ENCODE results near the gene CFAP298.
A peak's percentile ranks its signal among the peaks of the same experiment; 100 is the strongest.

The CFAP298 gene

DNA sequence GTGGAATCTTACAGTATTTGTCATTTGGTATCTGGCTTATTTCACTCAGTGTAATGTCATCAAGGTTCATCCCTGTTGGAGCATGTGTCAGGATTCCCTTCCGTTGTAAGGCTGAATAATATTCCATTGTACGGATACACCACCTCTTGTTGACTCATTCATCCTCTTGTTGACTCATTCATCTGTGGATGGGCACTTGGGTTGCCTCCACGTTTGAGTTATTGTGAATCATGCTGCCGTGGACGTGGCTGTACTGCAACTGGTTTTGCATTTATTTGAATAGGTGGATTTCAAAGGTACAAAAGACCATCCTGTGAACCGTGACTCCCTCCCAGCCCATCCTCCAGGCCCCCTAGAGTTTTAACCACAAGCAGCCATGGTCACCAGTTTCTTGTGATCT, 15.0 kb downstream of the CFAP298 start:
- peak; percentile 60 for DNase-seq

DNA sequence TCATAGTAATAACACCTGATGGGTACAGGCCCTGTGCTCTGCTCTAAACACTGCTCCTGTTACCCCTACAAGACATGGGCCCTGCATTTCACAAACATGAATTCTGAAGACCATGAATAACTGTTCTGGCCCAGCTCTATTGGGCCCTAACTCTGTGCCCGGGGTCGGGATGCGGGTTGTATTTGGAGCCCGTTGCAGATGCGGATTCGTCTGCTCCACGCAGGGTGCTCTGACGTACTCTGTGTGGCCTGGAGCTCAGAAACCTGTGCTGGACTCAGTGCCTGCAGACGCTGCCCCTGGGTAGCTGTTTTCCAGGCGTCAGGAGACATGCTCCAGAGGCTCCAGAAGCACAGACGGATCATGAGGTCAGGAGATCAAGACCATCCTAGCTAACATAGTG, 16.7 kb downstream of the CFAP298 start:
- no peak for DNase-seq

DNA sequence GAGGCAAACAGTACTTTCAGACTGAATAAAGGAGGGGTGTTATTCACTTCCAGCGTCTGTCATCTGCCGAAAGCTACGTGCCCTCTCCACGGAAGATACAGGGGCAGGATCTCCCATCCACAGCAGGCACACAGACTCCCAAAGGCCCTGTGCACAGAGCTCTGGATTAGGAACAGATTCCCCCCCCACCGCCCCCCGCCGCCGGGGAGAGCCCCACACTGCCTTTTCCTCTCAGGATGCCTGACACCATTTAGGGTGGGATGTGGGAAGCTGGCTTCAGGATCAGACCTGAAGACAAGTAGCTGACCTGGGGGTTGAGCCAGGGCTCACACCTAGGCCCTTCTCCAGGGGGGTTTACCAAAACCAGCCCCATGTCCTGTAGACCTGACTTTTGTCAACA, 18.5 kb downstream of the CFAP298 start:
- DNase-seq = no peak

GRCh38 chr21:32592929-32593502, 19.2 kb downstream of the CFAP298 start:
- no peak for DNase-seq

GRCh38 chr21:32590130-32590529, 22.0 kb downstream of the CFAP298 start:
- no peak for DNase-seq

DNA sequence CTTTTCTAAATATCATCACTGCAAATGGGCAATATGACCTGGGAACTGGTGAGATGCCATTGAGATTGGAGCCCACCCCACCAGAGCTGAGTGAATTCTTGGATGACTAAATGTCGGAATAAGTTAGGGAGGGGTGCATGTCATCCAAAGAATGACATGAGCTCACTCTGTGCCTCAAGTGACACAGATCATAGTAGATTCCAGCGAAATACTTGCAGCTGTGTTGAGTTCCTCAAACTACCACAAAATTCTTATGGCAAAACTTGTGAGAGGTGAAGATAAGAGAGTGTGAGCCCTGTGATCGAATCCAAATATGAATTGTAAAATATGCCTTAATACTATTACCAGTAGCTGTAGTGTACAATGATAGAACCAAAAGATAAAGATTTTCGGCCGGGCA, 24.5 kb downstream of the CFAP298 start:
- DNase-seq = no peak

GRCh38 chr21:32587120-32587519, 25.1 kb downstream of the CFAP298 start:
- DNase-seq = no peak

- DNase-seq = no peak
These were observed 26.2 kb downstream of the CFAP298 start for GRCh38 chr21:32585970-32586369.

DNA sequence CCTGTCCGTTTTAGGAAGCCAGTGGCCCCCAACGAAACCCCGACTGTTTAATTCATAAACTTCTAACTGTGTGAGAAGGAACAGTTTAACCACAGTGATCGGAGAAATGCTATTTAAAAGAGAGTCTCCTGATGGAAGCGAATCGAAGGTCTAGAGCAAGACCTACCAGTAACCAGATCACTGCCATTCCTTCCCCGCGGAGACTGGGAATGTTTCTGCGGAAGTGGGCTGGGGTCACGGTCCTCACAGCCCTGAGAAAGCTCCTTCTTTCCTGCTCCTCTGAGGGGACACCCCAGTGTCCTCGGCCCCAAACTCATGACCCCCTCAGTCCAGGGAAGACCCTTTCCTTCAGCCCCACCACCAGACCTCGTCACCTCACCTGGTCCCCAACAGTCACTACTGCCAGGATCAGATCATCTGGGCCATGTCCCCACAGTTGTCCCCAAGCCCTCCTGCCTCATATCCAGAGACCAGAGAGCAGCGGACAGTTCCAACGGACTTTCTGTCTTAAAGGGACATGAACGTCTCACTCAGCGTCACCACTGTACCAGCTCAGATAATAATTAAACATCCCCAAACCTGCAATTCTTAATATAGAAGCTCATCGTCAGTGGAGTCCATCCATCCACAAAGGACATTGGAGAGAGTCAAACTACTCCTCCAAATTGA, 27.0 kb downstream of the CFAP298 start, which contains the start of gene TCP10L:
Gene TCP10L, minus strand, starts transcription at position 482 of the 669 bp plus-strand sequence. CDS start 1,219 bp downstream, outside the sequence.
- no peak for DNase-seq

- DNase-seq = no peak
These were observed 27.7 kb downstream of the CFAP298 start for GRCh38 chr21:32584472-32584871.

DNA sequence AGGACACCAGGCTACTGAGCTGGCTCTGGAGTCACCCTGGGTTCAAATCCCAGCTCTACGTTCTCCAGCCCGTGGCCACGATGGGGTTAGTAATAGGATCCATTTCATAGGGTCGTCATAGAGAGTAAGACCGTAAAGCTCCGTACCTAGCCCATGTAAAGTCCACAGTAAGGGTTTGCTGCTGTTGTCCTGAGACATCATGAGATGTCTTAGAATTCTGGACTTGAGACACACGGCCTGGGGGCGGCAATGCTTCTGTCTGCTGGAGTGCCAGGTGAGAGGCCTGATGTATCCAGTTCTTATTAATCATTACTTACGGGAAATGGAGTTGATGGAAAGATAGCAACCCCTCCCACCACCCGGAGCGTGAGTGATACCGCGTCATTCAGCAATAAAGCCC, 30.4 kb downstream of the CFAP298 start:
- DNase-seq = no peak

GRCh38 chr21:32580949-32581348, 31.2 kb downstream of the CFAP298 start:
- no peak for DNase-seq

- no peak for DNase-seq
These were observed 34.0 kb downstream of the CFAP298 start for GRCh38 chr21:32578107-32578691.

- no peak for DNase-seq
These were observed 36.2 kb downstream of the CFAP298 start for GRCh38 chr21:32576011-32576410.

DNA sequence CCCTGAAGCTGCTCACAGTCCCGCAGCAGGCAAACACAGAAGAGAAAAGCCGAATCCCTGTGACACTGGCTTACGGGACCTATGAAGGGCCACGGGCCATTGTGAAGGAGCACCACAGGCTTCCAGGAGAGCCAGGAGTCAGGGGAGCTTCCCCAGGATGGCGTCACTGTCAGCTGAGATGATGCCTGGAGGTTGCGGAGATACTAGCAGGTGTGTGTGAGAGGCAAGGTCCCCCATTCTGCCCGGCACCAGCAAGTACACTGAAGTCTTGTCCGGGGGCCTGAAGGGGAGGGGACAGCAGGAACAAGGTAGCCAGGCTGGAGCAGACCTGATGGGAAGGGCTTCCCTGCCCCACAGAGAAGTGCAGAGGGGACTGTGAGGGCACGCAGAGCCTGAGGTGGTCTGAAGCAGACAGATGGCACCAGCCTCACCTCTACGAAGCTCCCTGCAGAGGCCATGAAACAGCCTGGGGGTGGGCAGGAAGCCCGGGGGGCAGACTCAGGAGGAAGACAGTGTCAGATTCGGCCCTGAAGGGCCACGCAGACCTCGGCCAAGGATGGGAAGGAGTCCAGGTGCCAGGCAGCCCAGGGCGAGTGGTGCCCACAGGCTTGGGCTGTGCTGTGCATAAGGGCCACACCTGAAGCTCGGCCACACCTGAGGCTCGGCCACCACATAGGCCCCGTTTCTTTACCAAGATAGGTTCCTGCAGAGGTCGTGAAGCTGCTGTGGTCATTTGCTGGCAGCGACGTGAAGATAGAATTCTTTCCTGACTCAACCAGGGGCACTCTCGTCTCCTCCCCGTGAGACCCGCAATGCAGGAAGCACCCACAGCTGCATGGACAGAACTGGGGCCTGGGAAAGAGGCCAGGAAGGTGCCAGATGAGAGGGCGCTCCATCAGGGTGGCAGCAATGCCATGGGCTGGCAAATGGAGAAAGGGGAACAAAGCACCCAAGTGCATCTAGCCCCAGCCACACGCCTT, 36.9 kb downstream of the CFAP298 start:
- no peak for DNase-seq

DNA sequence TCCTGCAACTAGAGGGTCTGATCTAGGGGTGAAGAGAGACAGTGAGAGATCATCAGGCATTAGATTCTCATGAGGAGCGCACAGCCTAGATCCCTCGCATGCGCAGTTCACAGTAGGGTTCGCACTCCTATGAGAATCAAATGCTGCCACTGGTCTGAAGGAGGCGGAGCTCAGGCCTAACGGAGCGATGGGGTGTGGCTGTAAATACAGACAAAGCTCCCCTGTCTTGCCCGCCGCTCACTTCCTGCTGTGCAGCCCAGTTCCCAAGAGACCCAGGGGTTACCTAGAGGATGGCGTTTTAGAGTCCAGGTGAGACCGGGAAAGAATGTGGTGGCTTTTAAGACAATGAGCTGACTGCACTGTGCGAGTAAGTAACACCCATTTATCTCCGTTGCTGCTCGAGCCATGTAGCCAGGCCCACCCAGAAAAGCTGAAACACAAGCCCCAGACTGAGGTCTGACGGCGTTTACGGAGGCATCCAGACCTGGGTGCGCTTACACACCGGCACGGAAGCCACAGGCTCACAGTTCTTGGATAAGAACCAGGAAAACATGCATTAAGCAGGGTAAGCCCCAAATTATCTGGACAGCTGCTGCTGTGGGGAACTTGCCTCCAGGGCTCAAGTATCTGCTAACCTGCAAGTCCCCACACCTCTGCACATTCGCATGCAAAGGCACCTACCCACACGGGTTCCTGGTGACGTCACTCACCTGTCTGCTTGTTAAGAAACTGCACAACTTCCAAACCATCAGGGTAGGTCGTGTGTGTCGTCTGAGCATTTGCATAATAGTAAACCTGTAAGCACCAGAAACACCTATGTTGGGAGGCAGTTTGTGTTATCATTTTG, 39.4 kb downstream of the CFAP298 start:
- no peak for DNase-seq

DNA sequence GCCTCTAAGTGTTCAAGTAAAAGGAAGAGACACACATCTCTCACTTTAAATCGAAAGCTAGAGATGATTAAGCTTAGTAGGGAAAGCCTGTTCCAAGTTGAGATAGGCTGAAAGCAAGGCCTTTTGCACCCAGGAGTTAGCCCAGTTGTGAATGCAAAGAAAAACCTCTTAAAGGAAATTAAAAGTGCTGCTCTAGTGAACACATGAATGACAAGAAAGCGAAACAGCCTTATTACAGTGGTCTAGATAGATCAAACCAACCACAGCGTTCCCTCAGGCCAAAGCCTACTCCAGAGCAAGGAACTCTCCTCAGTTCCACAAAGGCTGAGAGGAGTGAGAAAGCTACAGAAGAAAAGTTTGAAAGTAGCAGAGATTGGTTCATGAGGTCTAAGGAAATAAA, 41.7 kb downstream of the CFAP298 start:
- no peak for DNase-seq

DNA sequence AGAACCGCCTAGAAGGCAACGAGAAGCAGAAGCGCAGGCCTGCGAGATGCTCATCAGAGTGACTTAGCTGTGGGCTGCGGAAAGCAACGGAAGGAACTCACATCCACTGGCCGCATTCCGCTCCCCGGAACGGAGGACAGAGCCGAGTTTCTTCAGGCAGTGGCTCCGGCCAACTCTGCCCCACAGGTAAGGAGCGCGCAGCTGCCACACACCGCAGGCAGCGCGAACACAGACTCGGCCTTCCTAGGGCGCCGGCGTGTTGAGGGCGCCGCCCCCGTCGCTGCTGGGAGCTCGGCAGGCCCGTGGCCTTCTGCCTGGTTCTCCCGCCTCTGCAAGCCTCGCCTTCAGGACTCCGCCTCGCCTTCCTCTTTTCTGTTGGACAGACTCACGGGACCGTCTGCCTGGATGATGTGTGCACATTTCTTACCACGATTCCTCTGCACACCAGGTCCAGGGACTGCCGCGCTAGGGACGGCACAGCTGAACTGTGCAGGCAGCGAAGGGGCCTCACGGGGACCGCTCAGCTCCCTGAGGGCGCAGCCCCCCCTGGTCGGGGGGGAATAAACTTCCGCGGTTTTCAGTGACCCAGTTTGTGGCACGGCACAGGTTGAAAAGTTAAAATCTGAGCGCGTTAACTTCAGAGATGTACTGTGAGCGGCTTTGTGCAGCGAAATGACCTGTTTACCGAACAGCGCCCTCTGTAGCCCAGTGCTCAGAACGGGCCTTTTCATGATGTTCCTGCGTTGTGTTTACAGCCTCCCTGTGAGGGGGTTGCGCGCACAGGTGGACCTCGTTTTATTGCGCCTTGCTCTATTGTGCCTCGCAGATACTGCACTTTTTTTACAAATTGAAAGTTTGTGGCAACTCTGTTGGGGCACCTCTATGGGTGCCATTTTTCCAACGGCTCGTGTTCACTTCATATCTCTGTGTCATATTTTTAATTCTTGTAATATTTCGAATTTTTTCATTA, 42.6 kb downstream of the CFAP298 start:
- DNase-seq = peak; percentile 51

- DNase-seq = no peak
These were observed 44.6 kb downstream of the CFAP298 start for GRCh38 chr21:32567626-32568025.

DNA sequence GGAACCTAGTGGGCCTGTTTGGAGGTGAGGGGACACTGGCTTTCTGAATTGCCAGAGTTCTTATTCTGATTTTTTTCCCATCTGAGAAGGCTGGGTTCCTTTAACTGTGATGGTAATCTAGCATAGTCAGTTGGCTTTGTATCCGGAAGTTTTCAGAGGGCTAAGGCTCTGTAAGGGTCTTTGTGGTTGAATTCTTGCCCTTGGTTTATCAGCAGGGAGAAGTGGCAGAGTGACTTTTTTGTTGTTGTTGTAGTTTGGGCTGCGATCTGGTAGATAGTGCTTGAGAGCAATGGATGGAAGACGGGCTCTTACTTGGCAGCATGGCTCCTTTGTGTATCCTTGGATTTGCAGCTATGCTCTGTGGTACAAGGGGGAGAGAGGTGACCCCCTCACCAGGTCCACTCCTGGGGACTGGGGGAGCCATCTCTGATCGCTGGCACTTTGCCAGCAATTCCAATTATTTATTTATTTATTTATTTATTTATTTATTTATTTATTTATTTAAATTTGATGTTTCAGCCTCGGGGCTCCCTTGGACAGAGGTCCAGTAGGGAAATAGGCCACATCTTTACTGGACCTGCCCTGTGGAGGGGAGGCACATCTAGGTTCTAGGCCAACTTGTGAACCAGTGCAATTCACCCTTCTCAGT, 45.3 kb downstream of the CFAP298 start:
- DNase-seq = no peak
